Right cardiac atrium (tissue), 5 donors: Measurements from ENCODE around the gene TMC6. TPM values are rescaled to one million over a fixed set of nuclear protein-coding genes. Genes with fewer than 3 reads are reported as not detected.

Source experiments
- ATAC-seq, 2 donors: fragments of 200-7000 bp; cut with Tn5 transposase; one replicate each; pipeline versions ENCODE4 v1.8.0 to v1.9.1; 2020; ENCODE audit warnings: moderate library complexity in 2 of 2, mild to moderate bottlenecking in 1 of 2
- DNase-seq, 3 donors: peaks; one replicate each; pipeline ENCODE4 v3.0.0-alpha.2; 2020
- H3K27ac ChIP-seq: one replicate; pipeline ENCODE4 v1.5.1; 2013; ENCODE audit warnings: mild to moderate bottlenecking, low read length, control low read depth, moderate library complexity
- H3K27me3 ChIP-seq: one replicate; pipeline ENCODE4 v1.6.1; 2013; ENCODE audit not compliant: control insufficient read depth, insufficient read depth
- H3K4me1 ChIP-seq: one replicate; pipeline ENCODE4 v1.6.1; 2013; ENCODE audit warnings: low read length; ENCODE audit not compliant: control insufficient read depth, insufficient read depth
- H3K4me3 ChIP-seq: one replicate; pipeline ENCODE4 v1.5.1; 2013; ENCODE audit warnings: low read length, control low read depth
- H3K9me3 ChIP-seq: one replicate; pipeline ENCODE4 v1.6.1; 2013; ENCODE audit warnings: low read length; ENCODE audit not compliant: control insufficient read depth
- WGBS: extraction: QIAGEN DNeasy Blood & Tissue Kit; methylation state at CpG from one replicate; pipeline ENCODE4 v1.1.7; 2013; 5-methylcytosine and 5-hydroxymethylcytosine counted together
- intact Hi-C, 4 donors: fragments of 100-400 bp; cut with DNase I; formaldehyde crosslinking; loops; one replicate each; pipeline versions ENCODE4 v1.11.0 to v1.14.0; 2022 to 2023
- polyA plus RNA-seq: library from polyadenylated mRNA; stranded (reverse); fragments of 200-250 nt; gene quantifications from one replicate; pipeline ENCODE4 v1.2.3, GENCODE V29; 2013
- total RNA-seq, 4 donors: library from RNA; stranded (reverse); fragmentation: NEBNext Ultra II Directional; extraction: Animal tissue kit (Norgen Biotek cat#: 25700); gene quantifications; one replicate each; pipeline ENCODE4 v1.2.1, GENCODE V29; 2021
- donor health status: healthy with polysubstance abuse.
- donor health status: DM: no; HTN: yes; CAD: no.
- donor health status: DM: no; HTN: no; CAD: no.
- donor health status: DM: no; HTN: yes; CAD: no; lungs with severe emphysema.
- donor health status: DM: yes; HTN: yes; CAD: no.

TMC6 gene
- total and polyA plus RNA-seq, 5 donors = 21.2 to 45.4 (median 37.9) TPM

DNA sequence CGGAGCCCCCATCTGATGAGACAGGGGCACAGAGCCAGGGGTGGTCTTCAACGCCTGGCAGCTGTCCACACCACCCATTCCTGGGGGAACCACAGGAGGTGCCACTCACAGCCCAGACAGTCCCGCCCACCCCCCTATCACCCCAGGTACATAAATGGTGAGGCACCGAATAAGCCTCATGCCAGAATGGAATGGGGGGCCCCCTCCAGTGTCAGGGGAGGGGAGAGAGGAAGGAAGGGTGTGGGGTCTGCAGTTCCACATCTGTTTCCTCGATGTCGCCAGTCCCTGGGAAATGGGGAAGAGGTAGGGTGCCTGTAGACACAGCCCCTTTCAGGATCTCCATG, 1.7 kb downstream of the TMC6 start:
- Histone ChIP-seq H3K9me3 (no peaks in the 10 kb centered on the region), H3K27me3 (no peaks in the 10 kb centered on the region), H3K27ac (peak overlapping the region; percentile 87), H3K4me1 (peaks cover 4% of the 10 kb centered on the region), H3K4me3 (no peak overlapping the region)
- WGBS = 64% methylated on average over 6 of the region's 6 CpGs
- peak in 1 of 2 donors; percentile 0 for ATAC-seq
- peak in 2 of 3 donors; percentile 59 to 64 for DNase-seq
- intact Hi-C loops = no loop called here

DNA sequence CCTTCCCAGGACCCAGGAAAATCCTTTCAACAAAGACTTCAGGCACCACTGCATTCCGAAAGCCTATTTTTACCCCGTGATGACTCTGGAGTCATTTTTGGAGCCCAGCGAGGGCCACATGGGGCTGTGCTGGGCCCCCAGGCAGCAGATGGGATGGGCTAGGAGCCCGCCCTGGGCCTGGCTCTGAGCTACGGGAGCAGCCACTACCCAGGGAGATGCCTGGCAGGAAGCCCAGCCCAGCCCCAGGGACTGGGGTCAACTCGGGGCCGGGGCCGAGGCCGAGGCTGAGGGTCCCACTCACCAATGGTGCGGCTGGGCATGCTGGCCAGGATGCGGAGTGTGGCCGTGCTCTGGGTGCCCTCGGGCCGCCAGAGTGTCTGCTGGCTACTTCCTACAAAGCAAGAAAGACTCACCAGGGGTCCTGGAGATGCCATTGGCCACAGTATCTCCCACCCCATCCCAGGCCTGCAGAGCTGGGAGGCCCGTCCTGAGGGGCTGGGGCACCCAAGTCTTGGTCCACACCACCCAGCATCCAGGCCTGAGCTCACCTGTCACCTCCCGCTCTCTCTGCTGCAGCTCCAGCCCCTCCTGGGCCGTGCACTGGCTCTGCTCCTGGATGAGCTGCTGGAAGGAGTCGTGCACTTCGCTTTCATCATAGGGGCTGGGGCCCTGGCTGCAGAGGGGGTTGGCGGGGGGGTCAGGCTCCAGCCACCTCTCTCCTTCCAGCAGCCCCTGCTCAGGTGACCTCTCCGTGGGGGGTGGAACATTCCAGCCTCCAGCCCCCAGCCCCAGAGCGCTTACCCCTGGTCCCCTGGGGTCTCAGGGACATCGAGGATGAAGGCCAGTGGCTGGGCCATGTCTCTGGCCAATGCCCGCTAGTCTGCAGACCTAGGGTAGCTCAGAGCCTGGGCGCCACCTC, 2.3 kb downstream of the TMC6 start:
- peak overlapping the region; percentile 87 for H3K27ac ChIP-seq
- peak; percentile 60 to 89 (median 79) for DNase-seq
- intact Hi-C loops = no loop called here
- WGBS = 49% methylated on average over 25 of the region's 25 CpGs
- no peak overlapping the region for H3K4me3 ChIP-seq
- H3K27me3 ChIP-seq = no peaks in the 10 kb centered on the region
- no peaks in the 10 kb centered on the region for H3K9me3 ChIP-seq
- H3K4me1 ChIP-seq = peaks cover 4% of the 10 kb centered on the region
- peak in 1 of 2 donors; percentile 1 for ATAC-seq

DNA sequence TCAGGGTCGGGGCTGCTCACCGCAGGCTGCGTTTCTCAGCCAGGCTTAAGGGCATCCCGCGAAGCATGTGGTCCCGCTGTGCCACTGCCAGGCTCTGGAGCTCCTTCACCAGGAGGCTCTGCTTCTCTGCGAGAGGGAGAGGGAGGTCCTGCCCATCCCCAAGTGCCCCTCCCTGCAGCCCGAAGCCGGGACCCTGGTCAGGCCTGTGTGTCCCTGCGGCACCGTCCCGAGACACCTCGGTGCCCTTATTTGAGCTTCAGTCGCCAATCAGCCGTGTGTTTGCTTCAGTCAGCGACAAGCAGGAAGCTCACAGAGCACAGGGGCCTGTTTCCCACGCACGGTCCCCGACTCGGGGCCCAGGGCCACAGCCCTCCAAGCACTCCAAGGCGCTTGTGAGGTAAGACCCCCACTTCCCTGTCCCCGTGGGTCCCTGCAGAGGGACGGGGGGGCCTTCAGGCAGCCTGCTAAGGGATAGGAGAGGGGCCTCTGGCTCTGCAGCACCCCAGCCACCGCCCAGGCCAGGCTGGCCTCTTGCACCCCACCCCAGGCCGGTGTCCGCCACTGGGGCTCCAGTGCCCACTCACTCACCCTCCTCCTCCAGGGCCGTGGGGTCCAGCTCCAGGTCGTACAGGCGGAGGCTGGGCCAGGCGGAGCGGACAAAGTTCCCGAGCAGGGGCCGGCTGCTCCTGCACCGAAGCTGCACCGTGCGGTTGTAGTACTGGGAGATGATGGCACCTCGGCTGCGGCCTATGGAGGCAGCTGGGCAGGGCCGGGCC, 3.2 kb downstream of the TMC6 start:
- 71% methylated on average over 39 of the region's 39 CpGs for WGBS
- Histone ChIP-seq H3K4me3 (no peak overlapping the region), H3K27me3 (no peaks in the 10 kb centered on the region), H3K4me1 (peaks cover 4% of the 10 kb centered on the region), H3K9me3 (no peaks in the 10 kb centered on the region), H3K27ac (peak overlapping the region; percentile 35)
- DNase-seq (peak in 1 of 3 donors; percentile 72), ATAC-seq (no peak)
- intact Hi-C loops = no loop called here

DNA sequence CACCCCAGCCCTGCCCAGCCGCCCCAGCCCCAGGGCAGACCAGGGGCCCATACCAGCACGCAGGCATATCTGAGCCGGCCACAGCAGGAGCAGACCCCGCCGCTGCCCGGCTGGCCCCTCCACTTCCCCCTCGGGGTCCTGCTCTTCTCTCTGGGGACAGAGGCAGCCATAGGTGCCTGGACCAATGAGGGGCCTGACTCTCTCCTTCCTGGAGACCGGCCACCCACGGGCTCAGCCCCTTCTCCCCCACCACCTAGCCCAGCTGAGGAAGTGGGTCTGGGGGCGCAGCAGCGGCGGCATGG, 3.8 kb downstream of the TMC6 start:
- ATAC-seq (no peak), DNase-seq (peak in 1 of 3 donors; percentile 16)
- Histone ChIP-seq H3K27ac (no peak overlapping the region), H3K27me3 (no peaks in the 10 kb centered on the region), H3K4me3 (no peak overlapping the region), H3K4me1 (peaks cover 4% of the 10 kb centered on the region), H3K9me3 (no peaks in the 10 kb centered on the region)
- 76% methylated on average over 12 of the region's 12 CpGs for WGBS
- intact Hi-C loops = no loop called here

DNA sequence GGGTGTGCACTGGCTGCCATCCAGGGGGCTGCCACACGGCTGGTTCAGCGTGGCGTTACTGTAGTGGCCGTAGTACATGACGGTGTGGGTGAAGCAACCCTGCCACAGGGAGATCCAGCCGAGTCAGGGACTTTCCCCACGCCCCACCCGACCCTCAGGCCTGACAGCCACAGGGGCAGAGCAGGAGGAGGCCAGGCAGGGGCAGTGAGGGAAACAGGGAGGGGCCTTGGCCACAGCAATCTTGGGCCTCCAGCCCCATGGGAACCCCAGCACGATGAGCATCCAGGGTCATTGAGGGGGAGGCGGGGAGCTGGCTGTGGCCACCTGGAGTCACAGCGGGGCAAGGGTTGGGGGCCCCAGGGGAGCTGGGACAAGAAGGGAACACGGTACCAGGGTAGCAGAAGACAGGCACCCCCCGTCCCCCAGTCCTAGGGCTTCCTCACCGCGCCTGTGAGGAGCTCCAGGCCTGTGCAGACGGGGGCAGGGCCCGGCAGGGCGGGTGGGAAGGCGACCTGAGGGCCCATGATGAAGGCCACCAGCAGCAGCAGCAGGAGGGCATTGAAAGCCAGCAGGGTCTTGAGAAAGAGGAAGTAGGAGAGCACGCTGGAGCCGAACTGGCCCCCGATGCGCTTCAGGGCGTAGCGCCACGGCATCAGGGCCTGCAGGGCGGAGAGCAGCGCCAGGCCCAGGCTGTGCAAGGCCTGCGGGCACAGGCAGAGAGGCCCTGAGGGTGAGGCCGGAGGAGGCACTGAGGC, 4.3 kb downstream of the TMC6 start:
- H3K4me1 ChIP-seq = peaks cover 4% of the 10 kb centered on the region
- intact Hi-C loops = no loop called here
- H3K27ac ChIP-seq = no peak overlapping the region
- H3K27me3 ChIP-seq = no peaks in the 10 kb centered on the region
- no peak overlapping the region for H3K4me3 ChIP-seq
- WGBS = 80% methylated on average over 30 of the region's 30 CpGs
- no peaks in the 10 kb centered on the region for H3K9me3 ChIP-seq
- no peak for ATAC-seq
- DNase-seq = peak; percentile 25 to 80 (median 74)

DNA sequence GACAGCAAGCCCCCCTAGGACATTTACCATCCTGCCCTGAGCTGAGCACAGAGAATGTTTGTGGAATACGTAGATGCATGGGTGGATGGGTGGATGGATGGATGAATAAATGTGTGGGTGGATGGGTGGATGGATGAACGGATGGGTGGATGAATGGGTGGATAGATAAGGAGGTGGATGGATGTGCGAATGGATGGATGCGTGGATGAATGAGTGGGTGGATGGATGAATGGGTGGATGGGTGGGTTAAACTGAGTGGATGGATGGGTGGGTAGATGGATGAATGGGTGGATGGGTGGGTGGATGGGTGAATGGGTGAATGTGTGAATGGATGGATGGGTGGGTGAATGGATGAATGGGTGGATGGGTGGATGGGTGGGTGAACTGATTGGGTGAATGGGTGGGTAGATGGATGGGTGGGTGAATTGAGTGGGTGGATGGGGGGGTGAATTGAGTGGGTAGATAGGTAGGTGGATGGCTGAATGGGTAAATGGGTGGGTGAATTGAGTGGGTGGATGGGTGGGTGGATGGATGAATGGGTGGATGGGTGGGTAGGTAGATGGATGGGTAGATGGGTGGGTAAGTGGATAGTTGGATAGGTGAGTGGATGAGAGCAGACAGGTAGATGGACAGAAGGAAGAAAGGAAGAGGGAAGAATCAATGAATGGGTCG, 5.2 kb downstream of the TMC6 start:
- H3K9me3 ChIP-seq = no peaks in the 10 kb centered on the region
- WGBS = 93% methylated on average over 5 of the region's 5 CpGs

DNA sequence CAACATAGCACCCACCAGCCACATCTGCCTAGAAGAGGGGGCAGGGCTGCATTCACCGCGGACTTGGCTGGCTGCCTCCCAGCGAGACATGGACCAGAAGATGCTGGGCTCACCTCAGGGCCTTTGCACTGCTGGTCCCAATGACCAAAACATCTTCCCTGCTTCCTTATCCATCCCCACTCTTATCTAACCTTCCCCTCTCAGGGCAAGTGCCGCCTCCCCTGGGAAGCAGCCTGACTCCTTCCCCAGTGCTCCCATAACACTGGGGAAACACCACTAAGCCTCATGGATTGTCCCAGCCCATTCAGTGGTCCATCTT, 5.7 kb downstream of the TMC6 start:
- peak in 1 of 3 donors; percentile 32 for DNase-seq
- no peak overlapping the region for H3K4me3 ChIP-seq
- no peaks in the 10 kb centered on the region for H3K9me3 ChIP-seq
- intact Hi-C loops = no loop called here
- peaks cover 4% of the 10 kb centered on the region for H3K4me1 ChIP-seq
- WGBS = 92% methylated on average over 4 of the region's 4 CpGs
- no peaks in the 10 kb centered on the region for H3K27me3 ChIP-seq
- no peak for ATAC-seq
- H3K27ac ChIP-seq = no peak overlapping the region

More for the DNA sequence above, 5.2 kb downstream of the TMC6 start:
- H3K27ac ChIP-seq = no peak overlapping the region
- intact Hi-C loops = no loop called here
- ATAC-seq = no peak
- H3K27me3 ChIP-seq = no peaks in the 10 kb centered on the region
- DNase-seq = peak in 1 of 3 donors; percentile 1
- no peak overlapping the region for H3K4me3 ChIP-seq
- peaks cover 4% of the 10 kb centered on the region for H3K4me1 ChIP-seq

DNA sequence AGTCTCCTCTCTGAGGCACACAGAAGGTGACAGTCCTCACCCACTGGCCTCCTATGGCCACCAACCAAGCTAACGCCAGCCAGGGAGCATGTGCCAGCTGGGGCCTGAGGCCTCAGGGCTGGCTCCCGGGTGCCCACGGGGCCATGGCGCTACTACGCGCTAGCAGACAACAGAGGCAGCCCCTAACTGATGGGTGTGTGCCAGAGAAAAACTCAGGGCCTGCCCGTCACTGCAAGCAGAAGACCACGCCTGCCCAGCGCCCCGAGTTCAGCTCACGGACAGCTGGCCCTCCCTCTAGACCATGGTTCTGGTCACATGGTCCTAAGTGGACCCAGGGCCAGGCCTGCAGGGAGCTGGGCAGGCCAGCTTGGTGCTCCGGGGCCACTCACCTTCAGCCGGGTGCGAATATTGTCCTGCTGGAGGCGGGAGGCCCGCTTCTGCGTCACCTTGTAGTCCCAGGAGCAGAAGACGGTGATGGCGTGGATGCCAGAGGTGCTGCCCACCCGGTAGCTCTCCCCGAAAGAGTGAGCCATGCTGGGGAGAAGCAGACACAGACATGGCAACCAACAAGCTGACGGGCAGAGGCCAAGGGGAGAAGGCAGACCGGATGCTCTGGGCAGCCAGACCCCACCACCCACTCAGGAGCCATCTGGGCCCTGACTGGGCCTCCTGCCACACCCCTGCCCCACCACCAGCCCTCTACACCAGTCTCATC, 6.2 kb downstream of the TMC6 start:
- intact Hi-C loops = no loop called here
- ATAC-seq = no peak
- Histone ChIP-seq H3K9me3 (no peaks in the 10 kb centered on the region), H3K4me1 (peaks cover 4% of the 10 kb centered on the region), H3K27ac (no peak overlapping the region), H3K27me3 (no peaks in the 10 kb centered on the region), H3K4me3 (no peak overlapping the region)
- 90% methylated on average over 23 of the region's 23 CpGs for WGBS
- peak; percentile 11 to 53 (median 42) for DNase-seq

DNA sequence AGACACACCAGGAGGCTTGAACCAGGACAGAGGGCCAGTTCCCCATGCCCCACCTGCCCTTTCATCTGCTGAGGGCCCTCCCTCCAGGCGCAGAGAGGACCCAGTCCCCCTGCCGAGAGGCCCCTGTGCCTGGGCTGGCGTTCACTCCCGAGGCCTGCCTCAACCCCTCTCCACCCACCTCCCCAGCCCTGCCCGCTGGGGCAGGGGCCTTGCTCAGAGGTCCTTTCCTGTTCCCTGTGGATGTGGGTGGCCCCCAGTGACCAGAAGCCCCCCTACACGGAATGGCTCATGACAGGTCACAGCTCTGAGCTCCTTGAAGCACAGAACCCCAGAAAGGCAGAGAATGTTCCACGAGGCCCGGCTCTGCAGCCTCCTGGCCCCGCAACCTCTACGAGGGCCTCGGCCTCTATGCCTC, 6.7 kb downstream of the TMC6 start:
- 75% methylated on average over 11 of the region's 11 CpGs for WGBS
- ATAC-seq (no peak), DNase-seq (peak in 1 of 3 donors; percentile 48)
- intact Hi-C loops = no loop called here
- Histone ChIP-seq H3K4me3 (no peak overlapping the region), H3K9me3 (no peaks in the 10 kb centered on the region), H3K4me1 (peaks cover 2% of the 10 kb centered on the region), H3K27ac (no peak overlapping the region), H3K27me3 (no peaks in the 10 kb centered on the region)
